Caki2 (cell line): ENCODE data around the gene ROS1. TPM values are rescaled to one million over a fixed set of nuclear protein-coding genes. Genes with fewer than 3 reads are reported as not detected.
"Not testable (repeated sequence)": the region's sequence is repeated elsewhere in the genome, so short reads cannot be mapped to it uniquely, and the experiment has no call there.

ENCODE experiments used
- DNase-seq: peaks from one replicate; pipeline ENCODE4 v3.0.0-alpha.2; 2015; ENCODE audit warnings: low read depth
- in situ Hi-C: cut with HindIII; loops from 2 replicates; pipeline ENCODE4 v1.10.0; 2016; ENCODE audit warnings: low sequenced_read_pairs, low pct_unique_long_range_greater_than_20kb, mixed read lengths
- total RNA-seq: library from RNA; depleted of rRNA; stranded (reverse); fragments of >200 nt; shearing (Covaris generic); gene quantifications from 2 replicates; pipeline ENCODE4 v1.2.3, GENCODE V29; 2014; ENCODE audit warnings: low replicate concordance; rRNA removed

ROS1 gene
- not detected in 2 replicates for total RNA-seq

- DNase-seq, result no peak
- in situ Hi-C loops, result no loop called here
Observed at GRCh38 chr6:117425431-117426153, at the start of gene ROS1. Gene ROS1, minus strand, starts transcription at chr6:117425942. Its CDS starts 286 bp downstream, at chr6:117425656.

- in situ Hi-C loops, result no loop called here
- no peak for DNase-seq
Observed at GRCh38 chr6:117473401-117473800, 47.7 kb upstream of the ROS1 start.

DNA sequence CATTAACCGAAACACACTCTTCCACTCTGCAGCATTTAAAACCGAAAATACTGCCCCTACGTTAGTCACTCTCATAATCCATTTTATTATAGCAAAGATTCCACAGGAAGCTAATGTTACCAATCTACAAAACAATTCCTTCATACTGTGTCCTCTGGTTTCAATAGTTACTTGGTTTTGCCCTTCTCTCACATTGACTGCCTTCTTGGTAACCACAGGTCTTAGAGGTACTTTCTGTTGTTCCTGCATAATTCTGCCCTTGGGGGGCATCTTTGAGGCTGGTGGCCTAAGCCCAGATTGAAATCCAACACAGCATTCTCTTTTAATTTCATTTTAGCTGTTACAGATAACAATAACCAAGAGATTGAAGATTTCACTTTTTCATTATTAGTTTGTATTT is 46.9 kb upstream of the ROS1 start:
- no peak for DNase-seq
- in situ Hi-C loops, result no loop called here

GRCh38 chr6:117469791-117470190 is 44.0 kb upstream of the ROS1 start:
- no peak for DNase-seq
- in situ Hi-C loops, result no loop called here

- in situ Hi-C loops, result no loop called here
- no peak for DNase-seq
Observed at GRCh38 chr6:117469356-117469755, 43.6 kb upstream of the ROS1 start.

DNA sequence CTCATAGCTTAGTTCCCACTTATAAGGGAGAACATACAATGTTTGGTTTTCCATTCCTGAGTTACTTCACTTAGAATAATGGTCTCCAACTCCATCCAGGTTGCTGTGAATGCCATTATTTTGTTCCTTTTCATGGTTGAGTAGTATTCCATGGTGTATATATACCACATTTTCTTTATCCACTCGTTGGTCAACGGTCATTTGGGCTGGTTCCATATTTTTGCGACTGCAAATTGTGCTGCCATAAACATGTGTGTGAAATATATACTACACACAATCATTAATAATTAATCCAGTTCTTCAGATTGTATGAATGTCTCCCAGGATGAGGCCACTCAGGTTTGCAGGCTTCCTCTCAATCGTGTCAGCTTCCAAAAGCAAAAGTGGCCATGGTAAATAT is 42.8 kb upstream of the ROS1 start:
- in situ Hi-C loops, DNase-seq: not testable (repeated sequence)

DNA sequence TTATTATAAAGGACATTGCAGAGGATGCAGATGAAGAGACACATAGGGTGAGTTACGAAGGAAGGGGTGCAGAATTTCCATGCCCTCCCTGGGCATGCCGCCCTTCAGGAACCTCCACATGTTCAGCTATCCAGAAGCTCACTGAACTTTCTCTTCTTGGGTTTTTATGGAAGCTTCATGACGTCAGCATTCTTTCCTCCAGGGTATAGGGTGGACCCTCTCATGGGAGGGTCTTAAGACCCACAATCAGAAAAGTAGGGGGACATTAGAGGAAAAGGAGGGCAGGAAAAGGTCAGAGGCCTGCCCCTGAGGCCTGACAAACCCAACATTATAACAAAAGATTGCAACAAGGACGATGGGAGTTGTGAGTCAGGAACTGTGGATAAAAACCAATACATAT is 42.1 kb upstream of the ROS1 start:
- in situ Hi-C loops, result no loop called here

DNA sequence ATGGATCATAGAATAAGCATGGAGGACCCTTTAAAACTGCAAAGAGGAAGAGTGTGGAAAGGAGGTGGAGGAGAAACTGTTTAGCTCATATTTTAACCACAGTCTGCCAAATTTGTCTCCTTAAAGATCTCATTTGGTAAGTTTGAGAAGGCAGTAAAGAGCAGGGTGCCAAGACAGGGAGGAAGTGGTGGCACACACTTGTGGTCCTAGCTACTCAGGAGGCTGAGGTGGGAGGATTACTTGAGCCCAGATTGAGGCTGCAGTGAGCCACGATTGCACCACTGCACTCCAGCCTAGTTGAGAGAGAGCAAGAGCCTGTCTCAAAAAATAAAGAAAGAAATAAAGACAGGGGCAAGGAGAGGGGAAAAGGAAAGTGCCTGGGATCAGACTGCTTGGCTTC is 39.9 kb upstream of the ROS1 start:
- DNase-seq, result no peak
- in situ Hi-C loops, result no loop called here

More for the DNA sequence above, 42.1 kb upstream of the ROS1 start:
- DNase-seq, result no peak

DNA sequence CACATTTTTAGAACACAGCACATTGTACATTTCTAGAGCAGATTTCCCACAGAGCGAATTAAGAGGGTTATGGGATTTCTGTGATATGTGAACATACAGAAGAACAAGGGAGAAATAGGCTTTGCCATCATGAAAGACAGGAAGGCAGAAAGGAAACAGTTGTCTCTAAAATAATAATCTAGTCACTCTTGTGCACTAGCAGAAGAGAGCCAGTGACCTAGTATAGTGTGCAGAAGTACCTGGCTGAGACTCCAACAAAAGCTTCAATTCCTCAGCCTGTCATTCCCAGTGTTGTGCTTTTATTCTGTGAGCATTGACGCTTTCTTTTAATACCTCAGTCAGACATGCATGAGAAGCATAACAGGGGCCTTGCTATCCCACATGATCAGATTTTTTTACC is 39.0 kb upstream of the ROS1 start:
- in situ Hi-C loops, result no loop called here
- DNase-seq, result no peak

DNA sequence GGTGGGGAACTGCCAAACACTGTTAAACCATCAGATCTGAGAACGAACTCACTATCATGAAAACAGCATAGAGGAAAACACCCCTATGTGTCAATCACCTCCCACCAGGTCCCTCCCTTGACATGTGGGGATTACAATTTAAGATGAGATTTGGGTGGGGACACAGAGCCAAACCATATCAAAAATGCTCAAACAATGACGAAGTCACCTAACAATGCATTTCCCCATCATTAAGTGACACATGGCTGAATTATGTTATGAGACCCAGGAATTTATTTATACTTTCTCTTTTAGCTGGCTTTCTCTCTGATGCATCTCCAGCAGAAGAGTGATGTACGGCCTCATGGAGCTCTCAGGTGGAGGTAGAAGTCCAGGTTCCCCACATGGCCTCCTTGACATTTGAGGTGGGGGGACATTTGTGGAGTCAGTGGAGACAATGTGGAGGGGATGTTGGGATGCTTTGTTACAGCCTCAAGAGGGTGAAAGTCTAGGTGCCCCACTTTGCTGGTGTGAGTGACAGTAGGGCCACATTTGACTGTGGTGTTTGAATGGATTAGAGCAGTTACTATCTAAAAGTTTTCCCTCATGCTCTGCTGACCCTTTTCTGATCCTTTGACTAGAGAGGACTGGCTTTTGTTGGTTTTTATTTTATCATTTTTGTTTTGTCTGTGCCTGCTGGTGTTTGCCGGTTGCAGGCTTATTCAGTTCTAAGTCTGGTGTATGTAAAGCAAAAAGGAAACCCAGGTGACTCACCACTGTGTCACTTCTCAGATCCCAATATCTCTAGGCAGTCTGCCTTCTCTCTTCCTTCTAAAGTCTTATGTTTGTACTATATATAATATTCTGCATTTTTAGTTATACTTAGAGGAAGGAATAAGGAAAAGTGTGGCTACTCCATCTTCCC is 38.3 kb upstream of the ROS1 start:
- DNase-seq, result no peak
- in situ Hi-C loops, result no loop called here

- no peak for DNase-seq
- in situ Hi-C loops, result no loop called here
Observed at GRCh38 chr6:117459204-117459944, 33.6 kb upstream of the ROS1 start.

GRCh38 chr6:117456998-117457397 is 31.3 kb upstream of the ROS1 start:
- no peak for DNase-seq
- in situ Hi-C loops, result no loop called here

- DNase-seq, result no peak
- in situ Hi-C loops, result no loop called here
Observed at GRCh38 chr6:117456250-117456649, 30.5 kb upstream of the ROS1 start.

DNA sequence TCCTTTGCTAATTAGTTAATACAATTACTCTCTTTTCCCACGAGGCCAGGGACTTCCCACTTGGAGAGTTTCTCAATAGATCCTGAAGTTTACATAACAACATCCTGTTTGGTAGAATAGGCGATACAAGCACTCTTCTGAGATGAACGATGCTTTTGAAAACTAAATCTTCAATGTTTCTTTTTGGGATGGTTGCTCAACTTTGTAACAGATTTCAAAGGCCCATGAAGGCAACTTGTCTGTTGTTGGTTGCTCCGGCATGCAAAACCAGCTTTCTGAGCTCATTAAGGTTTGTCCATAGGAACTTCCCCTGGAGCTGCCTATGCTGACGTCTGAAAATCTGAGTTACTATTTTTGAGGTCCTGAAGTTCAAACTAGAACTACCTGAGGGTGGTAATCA is 25.9 kb upstream of the ROS1 start:
- in situ Hi-C loops, result no loop called here

GRCh38 chr6:117449549-117450439 is 24.1 kb upstream of the ROS1 start:
- in situ Hi-C loops, result no loop called here
- DNase-seq, result peak; percentile 42

More for the DNA sequence above, 25.9 kb upstream of the ROS1 start:
- DNase-seq, result no peak

- in situ Hi-C loops, result no loop called here
- DNase-seq, result peak; percentile 56
Observed at GRCh38 chr6:117448732-117449485, 23.2 kb upstream of the ROS1 start.

GRCh38 chr6:117448011-117448410 is 22.3 kb upstream of the ROS1 start:
- in situ Hi-C loops, result no loop called here
- DNase-seq, result no peak
